IMR-90 (cell line): ENCODE measurements around the gene TGM6. TPM values are rescaled to one million over a fixed set of nuclear protein-coding genes. Genes with fewer than 3 reads are reported as not detected.

Experiments
- ATAC-seq: fragments of 200-7000 bp; cut with Tn5 transposase; 2 replicates; pipeline ENCODE4 v1.9.1; 2020; ENCODE audit warnings: low read depth, mild to moderate bottlenecking, moderate library complexity
- BruUV-seq: library from RNA; stranded (reverse); fragments of 400-500 nt; replicated peaks from 2 replicates; lab custom pipeline; 2021; lab: Mats Ljungman, UMichigan
- CTCF ChIA-PET: fragments of 300-600 bp; formaldehyde crosslinking; extraction: SDS; loops from one replicate; lab custom pipeline; 2021; ENCODE audit warnings: antibody characterized with exemption; lab: Yijun Ruan, JAX
- POLR2A ChIA-PET: fragments of 300-600 bp; sonication (Branson Sonifier 250); formaldehyde crosslinking; loops from one replicate; lab custom pipeline; 2022; ENCODE audit warnings: antibody characterized with exemption; ENCODE audit not compliant: unreplicated experiment; lab: Charles Lee
- DNase-seq: peaks from one replicate; pipeline ENCODE4 v3.0.0; 2013
- H2AFZ ChIP-seq: replicated peaks from 2 replicates; pipeline ENCODE3; 2013; ENCODE audit warnings: low read length, mild to moderate bottlenecking; ENCODE audit not compliant: poor library complexity
- H2AK5ac ChIP-seq: 2 replicates; pipeline ENCODE4 v1.6.1; 2013; ENCODE audit warnings: low read depth, low read length, inconsistent platforms
- H2AK9ac ChIP-seq: replicated peaks from 2 replicates; pipeline ENCODE3; 2013; ENCODE audit warnings: mild to moderate bottlenecking, low read depth, low read length, moderate library complexity; ENCODE audit not compliant: poor library complexity
- H2BK120ac ChIP-seq: 2 replicates; pipeline ENCODE4 v1.6.1; 2013; ENCODE audit warnings: low read depth, low read length, inconsistent platforms
- H2BK15ac ChIP-seq: 3 replicates; pipeline ENCODE4 v1.6.1; 2013; ENCODE audit warnings: low read depth, low read length, inconsistent platforms
- H2BK20ac ChIP-seq: 2 replicates; pipeline ENCODE4 v1.6.1; 2013; ENCODE audit warnings: low read depth, mild to moderate bottlenecking, inconsistent platforms, low read length, moderate library complexity
- H2BK5ac ChIP-seq: 2 replicates; pipeline ENCODE4 v1.6.1; 2013; ENCODE audit warnings: mild to moderate bottlenecking, low read depth, low read length, inconsistent platforms; ENCODE audit not compliant: poor library complexity, severe bottlenecking
- H3K14ac ChIP-seq: replicated peaks from 2 replicates; pipeline ENCODE4 v1.6.1; 2013; ENCODE audit warnings: low read depth, low read length, inconsistent platforms
- H3K18ac ChIP-seq: 2 replicates; pipeline ENCODE4 v1.6.1; 2013; ENCODE audit warnings: low read depth, low read length, control low read depth
- H3K23ac ChIP-seq: 2 replicates; pipeline ENCODE4 v1.6.1; 2013; ENCODE audit warnings: low read depth, low read length, inconsistent platforms
- H3K27ac ChIP-seq: 2 replicates; pipeline ENCODE4 v1.5.1; 2013; ENCODE audit warnings: mild to moderate bottlenecking, control low read depth, low read length; ENCODE audit not compliant: insufficient read depth
- H3K27me3 ChIP-seq: 2 replicates; pipeline ENCODE4 v1.6.1; 2013; ENCODE audit warnings: low read length; ENCODE audit not compliant: control insufficient read depth, insufficient read depth
- H3K36me3 ChIP-seq: 2 replicates; pipeline ENCODE4 v1.6.1; 2013; ENCODE audit warnings: low read length, mixed read lengths; ENCODE audit not compliant: control insufficient read depth, insufficient read depth
- H3K4ac ChIP-seq: 2 replicates; pipeline ENCODE4 v1.6.1; 2013; ENCODE audit warnings: low read depth, low read length, inconsistent platforms
- H3K4me1 ChIP-seq: 2 replicates; pipeline ENCODE4 v1.6.1; 2013; ENCODE audit warnings: low read length, mixed read lengths; ENCODE audit not compliant: control insufficient read depth, insufficient read depth
- H3K4me2 ChIP-seq: 2 replicates; pipeline ENCODE4 v1.6.1; 2013; ENCODE audit warnings: low read depth, mild to moderate bottlenecking, control low read depth, low read length, moderate library complexity
- H3K4me3 ChIP-seq: 2 replicates; pipeline ENCODE4 v1.5.1; 2013; ENCODE audit warnings: low read depth, mild to moderate bottlenecking, control low read depth, low read length, moderate library complexity; ENCODE audit not compliant: insufficient read depth
- H3K56ac ChIP-seq: 2 replicates; pipeline ENCODE4 v1.6.1; 2013; ENCODE audit warnings: low read length, inconsistent platforms; ENCODE audit not compliant: insufficient read depth; ENCODE audit errors: extremely low read depth
- H3K79me1 ChIP-seq, 2 experiments: 2 replicates each; pipeline ENCODE4 v1.6.1; 2013; ENCODE audit warnings: low read length in 2 of 2, inconsistent platforms in 1 of 2, low read depth in 1 of 2
- H3K9ac ChIP-seq: 2 replicates; pipeline ENCODE4 v1.6.1; 2013; ENCODE audit warnings: low read depth, low read length, control low read depth
- H3K9me1 ChIP-seq: 2 replicates; pipeline ENCODE4 v1.6.1; 2013; ENCODE audit warnings: low read length, inconsistent platforms; ENCODE audit not compliant: insufficient read depth
- H3K9me3 ChIP-seq: 2 replicates; pipeline ENCODE4 v1.6.1; 2013; ENCODE audit warnings: low read length; ENCODE audit not compliant: control insufficient read depth, insufficient read depth
- H4K20me1 ChIP-seq: 2 replicates; pipeline ENCODE4 v1.6.1; 2013; ENCODE audit warnings: low read length, inconsistent platforms; ENCODE audit not compliant: insufficient read depth
- H4K5ac ChIP-seq: 2 replicates; pipeline ENCODE4 v1.6.1; 2013; ENCODE audit warnings: mild to moderate bottlenecking, low read depth, low read length, control low read depth
- H4K8ac ChIP-seq, 2 experiments: 2 replicates each; pipeline ENCODE4 v1.6.1; 2013; ENCODE audit warnings: low read depth in 2 of 2, low read length in 2 of 2, control low read depth in 1 of 2, inconsistent platforms in 1 of 2
- H4K91ac ChIP-seq: 2 replicates; pipeline ENCODE4 v1.6.1; 2013; ENCODE audit warnings: low read depth, low read length, inconsistent platforms; ENCODE audit not compliant: insufficient read depth
- BHLHE40 ChIP-seq: fragments of 150-350 bp; IDR thresholded peaks from 2 replicates; pipeline ENCODE4 v1.6.1; 2016; ENCODE audit warnings: mild to moderate bottlenecking, low read depth, low read length
- CEBPB ChIP-seq: IDR thresholded peaks from 2 replicates; pipeline ENCODE4 v1.6.1; 2012; ENCODE audit warnings: low read depth, low read length, improper control_type of control experiment
- CHD1 ChIP-seq: IDR thresholded peaks from 2 replicates; pipeline ENCODE4 v1.6.1; 2012; ENCODE audit warnings: low read depth, low read length, improper control_type of control experiment
- CTCF ChIP-seq: conservative IDR thresholded peaks from 2 replicates; pipeline ENCODE4 v1.5.1; 2012; ENCODE audit warnings: mild to moderate bottlenecking, low read depth, low read length, improper control_type of control experiment
- ELK1 ChIP-seq: fragments of 150-350 bp; IDR thresholded peaks from 2 replicates; pipeline ENCODE4 v1.6.1; 2016; ENCODE audit warnings: low read depth, mild to moderate bottlenecking, low read length, moderate library complexity, borderline replicate concordance
- FOS ChIP-seq: fragments of 150-350 bp; IDR thresholded peaks from 2 replicates; pipeline ENCODE4 v1.6.1; 2016; ENCODE audit warnings: low read depth, low read length
- MAFK ChIP-seq: IDR thresholded peaks from 2 replicates; pipeline ENCODE4 v1.6.1; 2012; ENCODE audit warnings: low read depth, low read length, improper control_type of control experiment
- MAZ ChIP-seq: IDR thresholded peaks from 2 replicates; pipeline ENCODE4 v1.6.1; 2012; ENCODE audit warnings: low read depth, mild to moderate bottlenecking, low read length, improper control_type of control experiment, moderate library complexity, borderline replicate concordance
- MXI1 ChIP-seq: IDR thresholded peaks from 2 replicates; pipeline ENCODE4 v1.6.1; 2012; ENCODE audit warnings: low read depth, mild to moderate bottlenecking, low read length, moderate library complexity, borderline replicate concordance
- NFE2L2 ChIP-seq: fragments of 150-350 bp; IDR thresholded peaks from 2 replicates; pipeline ENCODE4 v1.6.1; 2016; ENCODE audit warnings: low read depth, mild to moderate bottlenecking, low read length
- POLR2A ChIP-seq: IDR thresholded peaks from 2 replicates; pipeline ENCODE4 v1.6.1; 2012; ENCODE audit warnings: mild to moderate bottlenecking, low read depth, low read length
- RAD21 ChIP-seq: IDR thresholded peaks from 2 replicates; pipeline ENCODE4 v1.6.1; 2012; ENCODE audit warnings: low read length, improper control_type of control experiment
- RCOR1 ChIP-seq: IDR thresholded peaks from 2 replicates; pipeline ENCODE4 v1.6.1; 2012; ENCODE audit warnings: mild to moderate bottlenecking, low read length, improper control_type of control experiment; ENCODE audit not compliant: insufficient replicate concordance
- RFX5 ChIP-seq: IDR thresholded peaks from 2 replicates; pipeline ENCODE4 v1.8.0; 2012; ENCODE audit warnings: low read depth, mild to moderate bottlenecking, low read length, moderate library complexity
- SMC3 ChIP-seq: fragments of 150-350 bp; IDR thresholded peaks from 2 replicates; pipeline ENCODE4 v1.6.1; 2016; ENCODE audit warnings: low read depth, mild to moderate bottlenecking, antibody characterized with exemption, low read length, moderate library complexity
- USF2 ChIP-seq: fragments of 150-350 bp; IDR thresholded peaks from 2 replicates; pipeline ENCODE4 v1.6.1; 2017; ENCODE audit warnings: mild to moderate bottlenecking, antibody characterized with exemption, low read length, low read depth
- WGBS, 2 experiments: methylation state at CpG; one replicate each; pipeline versions ENCODE4 v1.1.5 to v1.1.7; 2013; ENCODE audit warnings: missing lambda C conversion rate in 2 of 2; ENCODE audit not compliant: insufficient read length in 1 of 2; ENCODE audit errors: extremely low coverage in 2 of 2; 5-methylcytosine and 5-hydroxymethylcytosine counted together
- dilution Hi-C: fragments of 300-500 bp; cut with HindIII; formaldehyde crosslinking; loops from one replicate; pipeline ENCODE4 v1.14.3; 2018; ENCODE audit warnings: low sequenced_read_pairs; ENCODE audit not compliant: unreplicated experiment
- in situ Hi-C: fragments of 300-500 bp; cut with MboI; formaldehyde crosslinking; loops from 3 replicates; pipeline ENCODE4 v1.14.3; 2019; ENCODE audit warnings: low sequenced_read_pairs, inconsistent platforms, mixed read lengths
- intact Hi-C: fragments of 100-400 bp; cut with micrococcal nuclease; formaldehyde crosslinking; loops from 2 replicates; pipeline ENCODE4 v1.10.0; 2022
- polyA plus RNA-seq, 3 experiments: library from polyadenylated mRNA; depleted of rRNA; stranded (reverse); fragments of >200 nt; gene quantifications; 2 replicates each; pipeline ENCODE4 v1.2.3, GENCODE V29; 2012; ENCODE audit warnings: low replicate concordance in 1 of 3
- total RNA-seq: library from RNA; depleted of rRNA; stranded (reverse); fragments of >200 nt; gene quantifications from 2 replicates; pipeline ENCODE4 v1.2.3, GENCODE V29; 2012

Gene TGM6
- total and polyA plus RNA-seq, 2 of the 4 experiments (the other 2 are of a cell fraction): not detected

- Histone ChIP-seq H3K4me2 (no peak overlapping the region), H3K9ac (no peak overlapping the region), H3K36me3 (no peaks in the 10 kb centered on the region), H3K14ac (no peak overlapping the region), H3K27ac (no peak overlapping the region), H2BK5ac (no peak overlapping the region), H2BK15ac (no peak overlapping the region), H4K20me1 (no peaks in the 10 kb centered on the region), H4K91ac (no peak overlapping the region), H2AK5ac (no peak overlapping the region), H2BK120ac (no peak overlapping the region), H3K23ac (no peak overlapping the region), H3K4me1 (no peaks in the 10 kb centered on the region), H3K4me3 (no peak overlapping the region), H3K9me3 (no peaks in the 10 kb centered on the region), H3K27me3 (peaks cover 10% of the 10 kb centered on the region), H3K79me1 (no peaks in the 10 kb centered on the region), H3K4ac (no peak overlapping the region), H4K8ac (no peak overlapping the region), H3K9me1 (no peaks in the 10 kb centered on the region), H3K56ac (no peak overlapping the region), H2BK20ac (no peak overlapping the region), H3K18ac (no peak overlapping the region), H2AK9ac (no peak overlapping the region), H2AFZ (no peak overlapping the region), H4K5ac (no peak overlapping the region)
- BruUV-seq: no TSS peak
- dilution Hi-C loops: no loop called here
- POLR2A ChIA-PET: interaction anchor here (0.7 kb wide), 1 partner anchor 461 kb away, joined by 3 read pairs; no protein-coding TSS in a partner anchor
- in situ Hi-C loops: no loop called here
- intact Hi-C loops: no loop called here
- TF ChIP-seq SMC3: no peak
- TF ChIP-seq BHLHE40: no peak
- no peak for TF ChIP-seq MAFK
- TF ChIP-seq CTCF: no peak
- no peak for TF ChIP-seq USF2
- TF ChIP-seq MAZ: no peak
- TF ChIP-seq CHD1: no peak
- no peak for TF ChIP-seq POLR2A
- no peak for TF ChIP-seq MXI1
- no peak for TF ChIP-seq ELK1
- no peak for TF ChIP-seq NFE2L2
- no peak for TF ChIP-seq RAD21
- no peak for TF ChIP-seq RCOR1
- no peak for TF ChIP-seq RFX5
- TF ChIP-seq FOS: no peak
- TF ChIP-seq CEBPB: no peak
- CTCF ChIA-PET: interaction anchor here (0.6 kb wide), 2 partner anchors 46 to 648 kb away, joined by 3 read pairs; no protein-coding TSS in a partner anchor
- no peak for ATAC-seq
- no peak for DNase-seq
- 37% methylated on average over 2 of the region's 5 CpGs; no CpG with 5 or more reads in 1 of the 2 experiments for WGBS, 2 experiments
Measured at GRCh38 chr20:2331106-2331505, 49.6 kb upstream of the TGM6 start.
